ENCODE data around the gene CYP26B1.

- no peak for TF ChIP-seq POLR2A (IDR thresholded peaks at IDR 0.05)
- TF ChIP-seq, protein P1, sequence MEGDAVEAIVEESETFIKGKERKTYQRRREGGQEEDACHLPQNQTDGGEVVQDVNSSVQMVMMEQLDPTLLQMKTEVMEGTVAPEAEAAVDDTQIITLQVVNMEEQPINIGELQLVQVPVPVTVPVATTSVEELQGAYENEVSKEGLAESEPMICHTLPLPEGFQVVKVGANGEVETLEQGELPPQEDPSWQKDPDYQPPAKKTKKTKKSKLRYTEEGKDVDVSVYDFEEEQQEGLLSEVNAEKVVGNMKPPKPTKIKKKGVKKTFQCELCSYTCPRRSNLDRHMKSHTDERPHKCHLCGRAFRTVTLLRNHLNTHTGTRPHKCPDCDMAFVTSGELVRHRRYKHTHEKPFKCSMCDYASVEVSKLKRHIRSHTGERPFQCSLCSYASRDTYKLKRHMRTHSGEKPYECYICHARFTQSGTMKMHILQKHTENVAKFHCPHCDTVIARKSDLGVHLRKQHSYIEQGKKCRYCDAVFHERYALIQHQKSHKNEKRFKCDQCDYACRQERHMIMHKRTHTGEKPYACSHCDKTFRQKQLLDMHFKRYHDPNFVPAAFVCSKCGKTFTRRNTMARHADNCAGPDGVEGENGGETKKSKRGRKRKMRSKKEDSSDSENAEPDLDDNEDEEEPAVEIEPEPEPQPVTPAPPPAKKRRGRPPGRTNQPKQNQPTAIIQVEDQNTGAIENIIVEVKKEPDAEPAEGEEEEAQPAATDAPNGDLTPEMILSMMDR (IDR thresholded peaks at IDR 0.05 in 4 of 5, conservative IDR thresholded peaks at IDR 0.05 in 1 of 5), result no peak
These were observed 8.2 kb downstream of the CYP26B1 start for GRCh38 chr2:72139471-72139873.
